Measurements from ENCODE around the gene SYNC. TPM values are rescaled to one million over a fixed set of nuclear protein-coding genes. Genes with fewer than 3 reads are reported as not detected.
"Not testable (repeated sequence)": the region's sequence is repeated elsewhere in the genome, so short reads cannot be mapped to it uniquely, and the experiment has no call there.

The SYNC gene
- total RNA-seq, 1 donor from 2014 or later, result 38.6 TPM

- peak within 1 kb of the TSS; percentile 100 for H3K27ac ChIP-seq (ENCODE audit: low read depth, low read length)
- H3K4me1 ChIP-seq (ENCODE audit: control insufficient read depth in 3 of 3, insufficient read depth in 3 of 3, low read length in 3 of 3), result peaks cover 19 to 29% (median 24%) of the 10 kb centered on the region in 3 donors
- H3K9me3 ChIP-seq (ENCODE audit: control insufficient read depth in 3 of 3, low read length in 3 of 3), result no peaks in the 10 kb centered on the region
- peak within 1 kb of the TSS; percentile 92 to 100 (median 92) for H3K4me3 ChIP-seq (ENCODE audit: low read length in 3 of 3)
- H3K36me3 ChIP-seq (ENCODE audit: control insufficient read depth in 3 of 3, insufficient read depth in 3 of 3, low read length in 3 of 3), result peaks cover 11 to 26% (median 21%) of the 10 kb centered on the region in 3 donors
- no peaks in the 10 kb centered on the region for H3K27me3 ChIP-seq (ENCODE audit: control insufficient read depth in 3 of 3, insufficient read depth in 3 of 3, low read length in 3 of 3)
- peak within 1 kb of the TSS; percentile 94 to 98 (median 97) for H3K9ac ChIP-seq (ENCODE audit: low read depth in 1 of 3, low read length in 3 of 3)
These were observed 51.7 kb downstream of the SYNC start, which contains the start of gene RBBP4 for GRCh38 chr1:32650752-32651460. RBBP4 (plus strand) TSS chr1:32651208; CDS start chr1:32651307, 99 bp downstream.

- Histone ChIP-seq H3K36me3 (ENCODE audit: control insufficient read depth in 3 of 3, insufficient read depth in 3 of 3, low read length in 3 of 3) (peaks cover 7 to 22% (median 15%) of the 10 kb centered on the region in 3 donors), H3K27ac (ENCODE audit: low read depth, low read length) (peak within 1 kb of the TSS; percentile 100), H3K27me3 (ENCODE audit: control insufficient read depth in 3 of 3, insufficient read depth in 3 of 3, low read length in 3 of 3) (no peaks in the 10 kb centered on the region), H3K4me3 (ENCODE audit: low read length in 3 of 3) (peak within 1 kb of the TSS; percentile 92 to 100 (median 92)), H3K9me3 (ENCODE audit: control insufficient read depth in 3 of 3, low read length in 3 of 3) (no peaks in the 10 kb centered on the region), H3K9ac (ENCODE audit: low read depth in 1 of 3, low read length in 3 of 3) (peak within 1 kb of the TSS; percentile 94 to 98 (median 97)), H3K4me1 (ENCODE audit: control insufficient read depth in 3 of 3, insufficient read depth in 3 of 3, low read length in 3 of 3) (peaks cover 19 to 34% (median 24%) of the 10 kb centered on the region in 3 donors)
These were observed 52.3 kb downstream of the SYNC start, which contains the start of gene ZBTB8OS for GRCh38 chr1:32650248-32650751. ZBTB8OS (minus strand) TSS chr1:32650550; CDS start chr1:32650529, 21 bp downstream.

- H3K4me1 ChIP-seq (ENCODE audit: control insufficient read depth in 3 of 3, insufficient read depth in 3 of 3, low read length in 3 of 3), result peaks cover 15 to 27% (median 19%) of the 10 kb centered on the region in 3 donors
- H3K27ac ChIP-seq (ENCODE audit: low read depth, low read length), result no peak overlapping the region
- H3K36me3 ChIP-seq (ENCODE audit: control insufficient read depth in 3 of 3, insufficient read depth in 3 of 3, low read length in 3 of 3), result peaks cover 0 to 2% (median 0%) of the 10 kb centered on the region in 3 donors
- no peaks in the 10 kb centered on the region for H3K27me3 ChIP-seq (ENCODE audit: control insufficient read depth in 3 of 3, insufficient read depth in 3 of 3, low read length in 3 of 3)
- no peaks in the 10 kb centered on the region for H3K9me3 ChIP-seq (ENCODE audit: control insufficient read depth in 3 of 3, low read length in 3 of 3)
- no peak overlapping the region for H3K9ac ChIP-seq (ENCODE audit: low read depth in 1 of 3, low read length in 3 of 3)
- no peak overlapping the region for H3K4me3 ChIP-seq (ENCODE audit: low read length in 3 of 3)
These were observed 55.0 kb downstream of the SYNC start for GRCh38 chr1:32647308-32648134.

GRCh38 chr1:32644426-32644825, 58.1 kb downstream of the SYNC start:
- H3K36me3 ChIP-seq (ENCODE audit: control insufficient read depth in 3 of 3, insufficient read depth in 3 of 3, low read length in 3 of 3), result no peaks in the 10 kb centered on the region
- H3K9me3 ChIP-seq (ENCODE audit: control insufficient read depth in 3 of 3, low read length in 3 of 3), result no peaks in the 10 kb centered on the region
- H3K9ac ChIP-seq (ENCODE audit: low read depth in 1 of 3, low read length in 3 of 3), result no peak overlapping the region
- H3K4me1 ChIP-seq (ENCODE audit: control insufficient read depth in 3 of 3, insufficient read depth in 3 of 3, low read length in 3 of 3), result peaks cover 5 to 11% (median 6%) of the 10 kb centered on the region in 3 donors
- H3K4me3 ChIP-seq (ENCODE audit: low read length in 3 of 3), result no peak overlapping the region
- H3K27ac ChIP-seq (ENCODE audit: low read depth, low read length), result no peak overlapping the region
- no peaks in the 10 kb centered on the region for H3K27me3 ChIP-seq (ENCODE audit: control insufficient read depth in 3 of 3, insufficient read depth in 3 of 3, low read length in 3 of 3)

- H3K4me3 ChIP-seq (ENCODE audit: low read length in 3 of 3); H3K9ac ChIP-seq (ENCODE audit: low read depth in 1 of 3, low read length in 3 of 3); H3K36me3 ChIP-seq (ENCODE audit: control insufficient read depth in 3 of 3, insufficient read depth in 3 of 3, low read length in 3 of 3); H3K9me3 ChIP-seq (ENCODE audit: control insufficient read depth in 3 of 3, low read length in 3 of 3); H3K4me1 ChIP-seq (ENCODE audit: control insufficient read depth in 3 of 3, insufficient read depth in 3 of 3, low read length in 3 of 3); H3K27ac ChIP-seq (ENCODE audit: low read depth, low read length); H3K27me3 ChIP-seq (ENCODE audit: control insufficient read depth in 3 of 3, insufficient read depth in 3 of 3, low read length in 3 of 3): not testable (repeated sequence)
These were observed 60.2 kb downstream of the SYNC start for GRCh38 chr1:32642292-32642827.

- Histone ChIP-seq H3K4me3 (ENCODE audit: low read length in 3 of 3) (no peak overlapping the region), H3K4me1 (ENCODE audit: control insufficient read depth in 3 of 3, insufficient read depth in 3 of 3, low read length in 3 of 3) (no peaks in the 10 kb centered on the region), H3K27ac (ENCODE audit: low read depth, low read length) (no peak overlapping the region), H3K36me3 (ENCODE audit: control insufficient read depth in 3 of 3, insufficient read depth in 3 of 3, low read length in 3 of 3) (peaks cover 0 to 2% (median 0%) of the 10 kb centered on the region in 3 donors), H3K27me3 (ENCODE audit: control insufficient read depth in 3 of 3, insufficient read depth in 3 of 3, low read length in 3 of 3) (no peaks in the 10 kb centered on the region), H3K9me3 (ENCODE audit: control insufficient read depth in 3 of 3, low read length in 3 of 3) (no peaks in the 10 kb centered on the region), H3K9ac (ENCODE audit: low read depth in 1 of 3, low read length in 3 of 3) (no peak overlapping the region)
These were observed 63.0 kb downstream of the SYNC start for GRCh38 chr1:32639489-32640075.

- peaks cover 6 to 9% (median 8%) of the 10 kb centered on the region in 3 donors for H3K36me3 ChIP-seq (ENCODE audit: control insufficient read depth in 3 of 3, insufficient read depth in 3 of 3, low read length in 3 of 3)
- H3K4me1 ChIP-seq (ENCODE audit: control insufficient read depth in 3 of 3, insufficient read depth in 3 of 3, low read length in 3 of 3), result no peaks in the 10 kb centered on the region
- H3K27me3 ChIP-seq (ENCODE audit: control insufficient read depth in 3 of 3, insufficient read depth in 3 of 3, low read length in 3 of 3), result no peaks in the 10 kb centered on the region
- H3K9ac ChIP-seq (ENCODE audit: low read depth in 1 of 3, low read length in 3 of 3), result no peak overlapping the region
- no peaks in the 10 kb centered on the region for H3K9me3 ChIP-seq (ENCODE audit: control insufficient read depth in 3 of 3, low read length in 3 of 3)
- H3K4me3 ChIP-seq (ENCODE audit: low read length in 3 of 3), result no peak overlapping the region
- no peak overlapping the region for H3K27ac ChIP-seq (ENCODE audit: low read depth, low read length)
These were observed 65.5 kb downstream of the SYNC start for GRCh38 chr1:32636914-32637645.

- no peaks in the 10 kb centered on the region for H3K4me1 ChIP-seq (ENCODE audit: control insufficient read depth in 3 of 3, insufficient read depth in 3 of 3, low read length in 3 of 3)
- no peaks in the 10 kb centered on the region for H3K27me3 ChIP-seq (ENCODE audit: control insufficient read depth in 3 of 3, insufficient read depth in 3 of 3, low read length in 3 of 3)
- peaks cover 6 to 9% (median 8%) of the 10 kb centered on the region in 3 donors for H3K36me3 ChIP-seq (ENCODE audit: control insufficient read depth in 3 of 3, insufficient read depth in 3 of 3, low read length in 3 of 3)
- no peak overlapping the region for H3K27ac ChIP-seq (ENCODE audit: low read depth, low read length)
- no peak overlapping the region for H3K4me3 ChIP-seq (ENCODE audit: low read length in 3 of 3)
- no peaks in the 10 kb centered on the region for H3K9me3 ChIP-seq (ENCODE audit: control insufficient read depth in 3 of 3, low read length in 3 of 3)
- H3K9ac ChIP-seq (ENCODE audit: low read depth in 1 of 3, low read length in 3 of 3), result no peak overlapping the region
These were observed 66.9 kb downstream of the SYNC start for GRCh38 chr1:32635508-32636277.
